Sigmoid colon (tissue), 7 donors: ENCODE measurements around the gene MID1. TPM values are rescaled to one million over a fixed set of nuclear protein-coding genes. Genes with fewer than 3 reads are reported as not detected.

ENCODE experiments used
- DNase-seq: peaks from one replicate; pipeline ENCODE4 v3.0.0-alpha.2; 2019
- H3K27ac ChIP-seq, 4 donors: fragments of 200-600 bp; sonication (generic); one replicate each; pipeline ENCODE4 v1.5.1; 2016 to 2019; ENCODE audit warnings: mild to moderate bottlenecking in 1 of 4
- H3K27me3 ChIP-seq, 3 donors: fragments of 200-600 bp; sonication (generic); one replicate each; pipeline ENCODE4 v1.5.1; 2019; ENCODE audit warnings: mild to moderate bottlenecking in 1 of 3
- H3K36me3 ChIP-seq, 4 donors: fragments of 200-600 bp; sonication (generic); one replicate each; pipeline ENCODE4 v1.5.1; 2016 to 2019
- H3K4me1 ChIP-seq, 4 donors: fragments of 200-600 bp; sonication (generic); one replicate each; pipeline ENCODE4 v1.5.1; 2017 to 2019
- H3K4me3 ChIP-seq, 4 donors: fragments of 200-600 bp; sonication (generic); one replicate each; pipeline ENCODE4 v1.5.1; 2017 to 2019; ENCODE audit warnings: mild to moderate bottlenecking in 2 of 4, moderate library complexity in 1 of 4
- H3K9me3 ChIP-seq, 4 donors: fragments of 200-600 bp in 3 of 4; sonication (generic) in 3 of 4; one replicate each; pipeline versions ENCODE4 v1.5.1 to v1.6.1; 2013 to 2019
- CTCF ChIP-seq, 4 experiments: fragments of 450-650 bp in 3 of 4; fragments of 200-600 bp in 1 of 4; IDR thresholded peaks; one replicate each; pipeline ENCODE4 v1.5.1; 2016 to 2019; ENCODE audit warnings: antibody characterized with exemption in 4 of 4, mild to moderate bottlenecking in 3 of 4, moderate library complexity in 2 of 4
- EP300 ChIP-seq, 4 donors: sonication (generic); formaldehyde crosslinking; IDR thresholded peaks; one replicate each; pipeline ENCODE4 v1.6.1; 2017; ENCODE audit warnings: antibody characterized with exemption in 4 of 4
- POLR2A ChIP-seq, 2 donors: fragments of 450-650 bp; IDR thresholded peaks; one replicate each; pipeline ENCODE4 v1.6.1; 2016; ENCODE audit warnings: antibody characterized with exemption in 2 of 2, mild to moderate bottlenecking in 2 of 2, moderate library complexity in 2 of 2
- POLR2AphosphoS5 ChIP-seq, 4 donors: sonication (generic); formaldehyde crosslinking; IDR thresholded peaks; one replicate each; pipeline ENCODE4 v1.6.1; 2017; ENCODE audit warnings: antibody characterized with exemption in 4 of 4
- WGBS, 2 donors: extraction: QIAGEN DNeasy Blood & Tissue Kit; methylation state at CpG; one replicate each; pipeline ENCODE4 v1.1.7; 2013; 5-methylcytosine and 5-hydroxymethylcytosine counted together
- intact Hi-C: fragments of 100-400 bp; cut with DNase I; formaldehyde crosslinking; loops from one replicate; pipeline ENCODE4 v1.15.1; 2023
- polyA plus RNA-seq, 3 donors: library from polyadenylated mRNA; stranded (reverse); fragments of 200-250 nt; gene quantifications; one replicate each; pipeline ENCODE4 v1.2.3, GENCODE V29; 2013
- total RNA-seq, 4 donors: library from RNA; depleted of rRNA; stranded (reverse); fragments of >200 nt; gene quantifications; one replicate each; pipeline ENCODE4 v1.1.0, GENCODE V29; 2016
- donor health status: healthy with polysubstance abuse.
- donor health status: Bipolar disorder and iron deficiency.
- donor health status: healthy.

Gene MID1
- total and polyA plus RNA-seq, 7 donors = 3.2 to 77.5 (median 34.6) TPM

- intact Hi-C loops = no loop called here
- WGBS, 2 donors = 76 to 89% methylated on average over 4 of the region's 4 CpGs
- DNase-seq = no peak
Measured at GRCh38 chrX:10574663-10575062, 45.7 kb downstream of the MID1 start.

GRCh38 chrX:10571260-10571659 is 49.1 kb downstream of the MID1 start:
- 80 to 84% methylated on average over 1 of the region's 1 CpG for WGBS, 2 donors
- no peak overlapping the region for H3K4me3 ChIP-seq
- peaks cover 0 to 2% (median 0%) of the 10 kb centered on the region in 4 donors for H3K9me3 ChIP-seq
- H3K27ac ChIP-seq = no peak overlapping the region
- peaks cover 0 to 44% (median 10%) of the 10 kb centered on the region in 4 donors for H3K4me1 ChIP-seq
- TF ChIP-seq EP300 (IDR thresholded peaks at IDR 0.05) (no peak), CTCF (IDR thresholded peaks at IDR 0.05) (no peak), POLR2AphosphoS5 (IDR thresholded peaks at IDR 0.05) (no peak), POLR2A (IDR thresholded peaks at IDR 0.05) (no peak)
- DNase-seq = no peak
- intact Hi-C loops = no loop called here
- no peaks in the 10 kb centered on the region for H3K27me3 ChIP-seq
- H3K36me3 ChIP-seq = peaks cover 0 to 4% (median 0%) of the 10 kb centered on the region in 4 donors

More at GRCh38 chrX:10574663-10575062, 45.7 kb downstream of the MID1 start:
- no peak overlapping the region for H3K4me3 ChIP-seq
- H3K9me3 ChIP-seq = peaks cover 0 to 2% (median 0%) of the 10 kb centered on the region in 4 donors
- H3K27ac ChIP-seq = peak overlapping the region in 1 of 4 donors; percentile 19
- no peaks in the 10 kb centered on the region for H3K27me3 ChIP-seq
- H3K36me3 ChIP-seq = no peaks in the 10 kb centered on the region
- peaks cover 0 to 54% (median 19%) of the 10 kb centered on the region in 4 donors for H3K4me1 ChIP-seq
- no peak for TF ChIP-seq CTCF (IDR thresholded peaks at IDR 0.05)
- no peak for TF ChIP-seq POLR2AphosphoS5 (IDR thresholded peaks at IDR 0.05)
- TF ChIP-seq EP300 (IDR thresholded peaks at IDR 0.05) = no peak
- no peak for TF ChIP-seq POLR2A (IDR thresholded peaks at IDR 0.05)

- peaks cover 0 to 39% (median 10%) of the 10 kb centered on the region in 4 donors for H3K4me1 ChIP-seq
- no peaks in the 10 kb centered on the region for H3K27me3 ChIP-seq
- H3K27ac ChIP-seq = peak overlapping the region in 2 of 4 donors; percentile 12 to 50
- WGBS, 2 donors = 95 to 100% methylated on average over 1 of the region's 1 CpG
- no peak overlapping the region for H3K4me3 ChIP-seq
- peaks cover 0 to 2% (median 0%) of the 10 kb centered on the region in 4 donors for H3K9me3 ChIP-seq
- intact Hi-C loops = no loop called here
- TF ChIP-seq POLR2A (IDR thresholded peaks at IDR 0.05) (no peak), EP300 (IDR thresholded peaks at IDR 0.05) (no peak), POLR2AphosphoS5 (IDR thresholded peaks at IDR 0.05) (no peak)
- H3K36me3 ChIP-seq = peaks cover 0 to 4% (median 0%) of the 10 kb centered on the region in 4 donors
- DNase-seq = no peak
Measured at GRCh38 chrX:10570601-10571000, 49.8 kb downstream of the MID1 start.

- no peak for TF ChIP-seq EP300 (IDR thresholded peaks at IDR 0.05)
- no peak for TF ChIP-seq CTCF (IDR thresholded peaks at IDR 0.05)
- TF ChIP-seq POLR2A (IDR thresholded peaks at IDR 0.05) = no peak
- no peak for TF ChIP-seq POLR2AphosphoS5 (IDR thresholded peaks at IDR 0.05)
- Histone ChIP-seq H3K4me3 (no peak overlapping the region), H3K36me3 (peaks cover 0 to 4% (median 0%) of the 10 kb centered on the region in 4 donors), H3K4me1 (peaks cover 0 to 37% (median 10%) of the 10 kb centered on the region in 4 donors), H3K27me3 (no peaks in the 10 kb centered on the region), H3K9me3 (peaks cover 0 to 2% (median 0%) of the 10 kb centered on the region in 4 donors), H3K27ac (peak overlapping the region in 2 of 4 donors; percentile 12 to 50)
- intact Hi-C loops = no loop called here
- WGBS, 2 donors = 74 to 89% methylated on average over 4 of the region's 4 CpGs
- DNase-seq = no peak
Measured at GRCh38 chrX:10569946-10570345, 50.4 kb downstream of the MID1 start.

GRCh38 chrX:10568428-10568827 is 52.0 kb downstream of the MID1 start:
- Histone ChIP-seq H3K4me3 (no peak overlapping the region), H3K4me1 (peaks cover 0 to 48% (median 9%) of the 10 kb centered on the region in 4 donors), H3K27ac (peak overlapping the region in 3 of 4 donors; percentile 26 to 50 (median 33)), H3K9me3 (no peaks in the 10 kb centered on the region), H3K27me3 (no peaks in the 10 kb centered on the region), H3K36me3 (peaks cover 0 to 4% (median 0%) of the 10 kb centered on the region in 4 donors)
- WGBS, 2 donors = 84 to 86% methylated on average over 3 of the region's 3 CpGs
- intact Hi-C loops = no loop called here
- DNase-seq = no peak
- TF ChIP-seq POLR2A (IDR thresholded peaks at IDR 0.05) = no peak

GRCh38 chrX:10567136-10567535 is 53.2 kb downstream of the MID1 start:
- peaks cover 0 to 4% (median 0%) of the 10 kb centered on the region in 4 donors for H3K36me3 ChIP-seq
- no peaks in the 10 kb centered on the region for H3K9me3 ChIP-seq
- H3K4me1 ChIP-seq = peaks cover 0 to 51% (median 9%) of the 10 kb centered on the region in 4 donors
- DNase-seq = no peak
- intact Hi-C loops = no loop called here
- H3K4me3 ChIP-seq = no peak overlapping the region
- TF ChIP-seq EP300 (IDR thresholded peaks at IDR 0.05) (no peak), POLR2A (IDR thresholded peaks at IDR 0.05) (no peak), POLR2AphosphoS5 (IDR thresholded peaks at IDR 0.05) (no peak), CTCF (IDR thresholded peaks at IDR 0.05) (no peak)
- H3K27ac ChIP-seq = no peak overlapping the region
- 96 to 97% methylated on average over 20 of the region's 20 CpGs for WGBS, 2 donors
- H3K27me3 ChIP-seq = no peaks in the 10 kb centered on the region
